ENCODE measurements around the gene PPIP5K2.
"Not testable (repeated sequence)": the region's sequence is repeated elsewhere in the genome, so short reads cannot be mapped to it uniquely, and the experiment has no call there.

Gene PPIP5K2

DNA sequence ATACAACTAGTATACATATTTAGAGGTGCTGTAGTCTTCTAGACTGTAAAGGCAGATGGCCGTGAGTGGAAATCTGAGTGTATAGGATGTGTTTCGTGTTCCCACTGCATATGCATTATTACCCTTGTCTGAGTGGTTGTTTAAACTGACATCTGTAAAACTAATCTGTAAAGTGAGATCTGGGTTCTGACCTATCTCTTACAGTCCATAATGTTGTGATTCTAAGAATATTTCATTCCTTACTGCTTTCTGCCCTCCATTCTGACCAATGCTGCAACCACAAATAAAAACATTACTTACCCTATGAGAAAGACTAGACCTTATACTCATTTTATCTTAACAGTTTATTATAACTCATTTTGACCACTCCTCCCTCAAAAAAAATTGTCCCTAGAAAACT is 90.9 kb downstream of the PPIP5K2 start:
- no peak for DNase-seq

DNA sequence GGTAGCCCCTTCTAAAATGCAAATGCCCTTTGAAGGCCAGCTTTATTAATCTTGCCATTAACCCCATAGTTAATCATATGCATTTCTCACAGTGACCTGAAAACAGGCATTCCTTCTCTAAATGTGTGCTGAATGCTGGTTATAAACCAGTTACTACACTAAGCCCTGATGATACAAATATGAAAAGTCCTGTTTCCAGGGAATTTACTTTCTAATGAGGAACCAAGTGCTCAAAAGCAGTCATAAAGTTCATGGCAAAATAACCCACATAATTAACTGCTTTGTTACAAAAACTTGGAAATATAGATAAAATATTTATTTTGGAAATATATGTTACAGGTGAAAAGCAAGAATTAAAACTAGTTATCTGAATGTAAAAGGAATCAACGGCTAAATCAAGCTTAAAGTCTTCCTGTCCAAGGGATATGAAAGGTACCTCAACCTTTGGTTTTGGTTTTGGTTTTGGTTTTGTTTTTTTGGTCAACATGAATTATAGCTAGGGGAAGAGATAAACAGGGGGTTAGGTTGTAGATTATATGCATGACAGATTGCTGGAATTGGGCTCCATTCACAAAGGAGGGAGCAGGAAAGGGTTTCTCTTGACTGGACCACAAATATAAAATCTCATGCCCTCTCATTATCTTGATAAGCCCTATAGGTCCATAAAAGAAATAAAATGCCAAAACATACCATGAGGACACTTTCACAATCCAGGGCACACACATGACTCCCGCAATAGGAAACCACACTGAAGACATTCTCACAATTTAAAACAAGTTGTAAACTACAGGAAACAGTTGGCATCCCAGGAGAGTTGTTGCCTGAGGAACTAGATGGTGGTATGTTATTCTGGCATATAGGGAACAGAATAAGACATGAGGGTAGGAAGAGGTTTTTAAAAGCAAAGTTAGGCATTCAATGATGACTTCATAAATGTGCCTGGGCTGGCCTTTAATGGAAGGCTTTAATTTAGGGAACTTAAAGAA is 91.8 kb downstream of the PPIP5K2 start:
- no peak for DNase-seq

DNA sequence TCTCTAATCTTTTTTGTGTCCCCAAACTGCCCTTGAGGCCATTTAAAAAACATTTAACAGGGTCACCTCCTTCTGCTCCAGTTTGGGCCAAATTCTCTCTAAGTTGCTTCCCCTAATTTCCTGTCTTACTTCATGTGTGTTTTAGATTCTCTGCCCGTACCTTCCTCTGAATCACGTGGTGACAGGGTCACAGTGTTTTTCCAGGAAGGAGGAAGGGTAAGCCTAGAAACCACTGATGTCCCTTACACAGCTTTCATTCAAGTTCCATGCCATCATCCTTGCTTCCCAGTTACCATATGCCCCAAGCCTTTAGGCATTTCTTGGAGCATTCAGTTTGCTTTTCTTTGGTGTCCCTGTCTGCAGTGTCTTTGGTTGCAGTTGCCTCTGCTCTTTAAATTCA is 96.0 kb downstream of the PPIP5K2 start:
- DNase-seq, result peak; percentile 7

DNA sequence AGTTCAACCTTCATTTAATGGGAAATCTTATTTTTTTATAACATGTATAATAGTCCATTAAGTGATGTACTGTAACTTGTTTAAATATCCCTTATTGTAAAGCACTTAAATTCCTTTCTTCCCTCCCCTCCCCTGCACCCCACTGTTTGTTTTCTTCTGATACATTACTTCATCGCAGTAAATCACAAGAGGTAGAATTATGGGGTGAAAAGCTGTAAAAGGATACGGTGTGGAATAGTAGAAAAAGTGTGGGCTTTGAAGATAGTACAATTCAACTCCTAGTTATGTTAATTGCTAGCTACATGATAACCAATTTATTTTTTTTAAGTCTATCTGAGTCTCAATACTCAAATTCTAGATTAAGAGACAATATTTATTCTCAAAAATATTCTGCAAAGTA is 96.6 kb downstream of the PPIP5K2 start:
- no peak for DNase-seq

DNA sequence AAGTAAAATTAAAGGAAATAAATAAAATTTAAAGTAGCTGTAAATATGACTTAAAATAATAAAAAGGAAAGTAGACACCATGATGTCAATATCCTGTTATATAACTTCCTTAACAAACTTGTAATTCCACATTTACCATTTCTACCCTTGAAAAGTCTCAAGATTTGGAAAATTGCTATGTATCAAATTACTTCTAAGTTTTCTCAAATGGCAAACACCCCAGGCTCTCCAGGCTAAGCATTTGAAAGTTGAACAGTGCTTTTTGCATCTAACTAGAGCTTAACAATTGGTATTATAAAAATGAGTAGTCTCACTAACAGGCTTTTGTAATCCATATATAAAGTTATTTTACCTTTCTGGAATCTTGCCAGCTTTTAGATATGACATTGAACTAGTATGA is 97.0 kb downstream of the PPIP5K2 start:
- DNase-seq, result no peak

DNA sequence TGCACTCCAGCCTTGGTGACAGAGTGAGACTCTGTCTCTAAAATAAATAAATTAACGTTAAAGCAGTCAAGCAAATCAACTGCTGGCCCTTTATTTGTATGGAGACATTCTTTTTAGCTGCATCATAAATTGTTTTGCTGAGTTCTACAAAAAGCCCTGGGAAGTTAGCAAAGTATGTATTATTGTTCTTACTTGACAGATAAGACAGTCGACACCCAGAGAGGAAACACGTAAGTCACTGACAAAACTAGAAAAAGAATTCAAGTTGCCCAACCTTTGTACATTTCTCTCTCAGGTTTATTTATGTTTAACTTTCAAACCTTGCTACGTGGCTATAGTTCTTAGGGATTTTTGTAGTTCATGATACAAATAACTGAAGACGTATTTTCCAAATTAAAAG is 98.1 kb downstream of the PPIP5K2 start:
- peak; percentile 52 for DNase-seq

DNA sequence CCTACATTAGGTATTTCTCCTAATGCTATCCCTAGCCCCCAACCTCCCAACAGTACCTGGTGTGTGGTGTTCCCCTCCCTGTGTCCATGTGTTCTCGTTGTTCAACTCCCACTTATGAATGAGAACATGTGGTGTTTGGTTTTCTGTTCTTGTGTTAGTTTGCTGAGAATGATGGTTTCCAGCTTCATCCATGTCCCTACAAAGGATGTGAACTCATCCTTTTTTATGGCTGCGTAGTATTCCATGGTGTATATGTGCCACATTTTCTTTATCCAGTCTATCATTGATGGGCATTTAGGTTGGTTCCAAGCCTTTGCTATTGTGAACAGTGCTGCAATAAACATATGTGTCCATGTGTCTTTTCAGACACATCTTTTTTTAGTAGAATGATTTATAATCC is 99.0 kb downstream of the PPIP5K2 start:
- DNase-seq, result not testable (repeated sequence)

DNA sequence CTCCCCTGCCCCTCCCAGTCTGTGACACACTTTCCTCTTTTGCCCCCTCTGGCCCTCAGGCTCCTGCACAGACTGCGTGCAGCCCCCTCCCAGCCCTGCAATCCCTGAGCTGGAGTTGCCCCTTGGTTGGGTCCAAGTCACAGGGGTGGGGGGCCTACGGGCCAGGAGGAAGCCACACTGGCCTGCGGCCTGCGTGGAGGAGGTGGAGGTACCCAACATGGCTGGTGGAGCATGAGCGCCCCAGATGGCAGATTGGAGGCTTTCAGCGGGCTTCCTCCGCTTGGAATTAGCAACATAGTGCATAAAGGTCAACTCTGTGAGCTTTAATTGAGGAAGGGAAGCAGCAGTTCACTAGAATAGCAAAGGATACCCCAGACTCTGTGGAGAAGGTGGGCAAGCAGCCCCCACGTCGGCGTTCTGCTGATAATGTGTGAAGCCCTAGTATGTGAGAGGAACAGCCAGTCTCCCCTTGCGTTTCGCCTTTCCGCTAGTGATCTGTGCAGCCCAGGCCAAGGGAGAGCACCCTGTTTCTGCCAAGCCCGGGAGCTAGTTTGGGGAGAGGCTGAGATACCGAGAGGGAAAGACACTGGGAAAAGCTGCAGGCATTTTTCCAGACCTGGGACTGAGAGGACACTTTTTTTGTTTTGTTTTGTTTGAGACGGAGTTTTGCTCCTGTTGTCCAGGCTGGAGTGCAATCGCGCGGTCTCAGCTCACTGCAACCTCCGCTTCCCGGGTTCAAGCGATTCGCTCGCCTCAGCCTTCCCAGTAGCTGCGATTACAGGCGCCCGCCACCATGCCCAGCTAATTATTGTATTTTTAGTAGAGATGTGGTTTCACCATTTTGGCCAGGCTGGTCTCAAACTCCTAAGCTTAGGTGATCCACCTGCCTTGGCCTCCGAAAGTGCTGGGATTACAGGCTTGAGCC is 103.2 kb downstream of the PPIP5K2 start:
- DNase-seq, result no peak

DNA sequence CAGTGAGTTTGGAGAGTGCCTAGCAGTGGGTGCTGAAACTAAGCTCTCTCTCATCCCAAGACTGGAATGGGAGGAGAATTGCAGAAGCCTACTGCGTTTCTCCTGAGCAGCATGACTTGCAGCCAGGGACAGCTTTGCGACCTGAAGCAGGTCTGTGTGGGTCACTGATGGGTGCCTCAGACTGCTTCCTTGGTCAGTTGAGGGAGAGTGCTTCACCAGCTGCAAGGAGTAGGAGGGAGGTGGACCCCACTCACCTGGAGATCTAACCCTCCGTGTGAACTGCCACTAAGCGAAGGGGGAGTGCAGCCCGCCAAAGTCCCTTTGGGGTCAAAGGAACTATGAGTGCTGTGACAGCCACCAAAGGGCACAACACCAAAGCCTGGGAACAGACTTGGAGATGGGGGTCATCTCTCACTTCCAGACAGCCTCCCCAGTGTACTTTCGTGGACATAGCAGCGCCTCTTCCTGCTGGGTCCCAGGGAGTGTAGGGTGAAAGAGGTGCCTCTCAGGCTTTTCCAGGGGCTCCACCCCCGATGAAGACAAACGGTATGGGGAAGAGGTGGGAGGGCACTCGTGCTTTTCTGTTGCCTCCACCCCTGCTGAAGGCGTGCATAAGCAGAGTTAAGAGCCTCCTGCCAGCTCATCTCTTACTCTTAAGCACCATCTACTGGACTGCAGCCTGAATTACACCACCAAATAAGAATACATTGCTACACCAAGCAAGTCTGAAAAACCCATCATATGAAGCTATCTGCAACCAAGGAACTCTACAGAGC is 104.2 kb downstream of the PPIP5K2 start:
- peak; percentile 84 for DNase-seq

DNA sequence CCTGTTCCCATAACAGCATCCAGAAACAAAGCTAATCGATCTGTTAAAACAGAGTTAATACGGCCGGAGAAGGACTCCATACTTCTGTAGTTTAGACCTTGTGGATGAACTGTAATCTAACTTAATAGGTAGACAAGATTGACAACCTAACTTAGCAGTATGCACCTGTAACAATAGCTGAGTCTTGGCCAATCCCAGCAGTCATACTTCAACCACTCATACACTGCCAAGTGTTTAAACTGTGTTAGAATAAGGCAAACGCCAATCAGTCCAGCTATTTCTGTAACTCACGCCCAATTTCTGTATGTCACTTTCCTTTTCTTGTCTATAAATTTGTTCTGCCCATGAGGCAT is 104.8 kb downstream of the PPIP5K2 start:
- no peak for DNase-seq

DNA sequence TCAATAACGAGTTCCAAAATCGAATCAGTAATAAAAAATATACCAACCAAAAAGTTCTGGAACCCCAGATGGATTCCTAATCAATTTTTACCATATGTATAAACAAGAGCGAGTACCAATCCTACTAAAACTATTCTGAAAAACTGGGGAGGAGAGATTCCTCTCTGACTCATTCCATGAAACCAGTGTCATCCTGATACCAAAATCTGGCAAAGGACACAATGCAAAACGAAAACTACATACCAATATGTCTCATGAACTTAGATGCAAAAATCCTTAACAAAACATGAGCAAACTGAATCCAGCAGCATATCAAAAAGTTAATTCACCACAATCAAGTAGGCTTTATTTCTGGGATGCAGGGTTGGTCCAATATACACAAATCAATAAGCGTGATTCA is 108.0 kb downstream of the PPIP5K2 start:
- DNase-seq, result no peak

DNA sequence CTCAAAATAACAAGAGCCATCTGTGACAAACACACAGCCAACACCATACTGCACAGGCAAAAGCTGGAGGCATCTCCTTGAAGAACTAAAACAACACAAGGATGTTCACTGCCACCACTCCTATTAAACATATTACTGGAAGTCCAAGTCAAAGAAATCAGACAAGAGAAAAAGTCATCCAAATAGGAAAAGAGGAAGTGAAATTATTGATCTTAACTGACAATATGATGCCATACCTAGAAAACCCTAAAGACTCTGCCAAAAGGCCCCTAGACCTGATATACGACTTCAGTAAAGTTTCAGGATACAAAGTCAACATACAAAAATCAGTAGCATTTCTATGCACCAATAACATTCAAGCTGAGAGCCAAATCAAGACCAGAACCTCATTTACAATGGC is 108.5 kb downstream of the PPIP5K2 start:
- DNase-seq, result no peak

DNA sequence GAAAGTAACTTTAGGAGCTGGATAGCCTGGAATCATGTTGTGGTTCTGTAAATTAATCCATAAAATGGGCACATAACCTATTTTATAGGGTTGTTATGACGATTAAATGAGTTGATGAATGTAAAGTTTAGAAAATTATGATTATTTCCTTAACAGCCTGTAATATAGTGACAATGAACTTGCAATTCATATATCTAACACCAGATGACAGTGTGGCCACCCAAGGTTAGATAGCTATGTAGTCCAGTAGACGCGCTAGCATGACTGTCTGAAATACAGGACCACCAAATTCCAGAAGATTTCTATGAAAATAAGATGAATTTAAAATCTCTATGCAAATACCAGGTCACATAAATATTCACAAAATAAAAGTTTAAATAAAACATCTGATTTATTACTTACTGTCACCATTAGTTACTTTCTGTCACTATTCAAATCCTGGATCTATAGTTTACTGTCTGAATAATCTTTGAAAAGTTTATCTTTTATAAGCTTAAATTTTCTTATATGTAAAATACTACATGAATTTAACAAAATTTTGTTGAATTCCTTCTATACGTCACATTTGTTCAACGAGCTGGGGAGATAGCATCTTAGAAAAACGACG is 112.4 kb downstream of the PPIP5K2 start:
- peak; percentile 42 for DNase-seq

DNA sequence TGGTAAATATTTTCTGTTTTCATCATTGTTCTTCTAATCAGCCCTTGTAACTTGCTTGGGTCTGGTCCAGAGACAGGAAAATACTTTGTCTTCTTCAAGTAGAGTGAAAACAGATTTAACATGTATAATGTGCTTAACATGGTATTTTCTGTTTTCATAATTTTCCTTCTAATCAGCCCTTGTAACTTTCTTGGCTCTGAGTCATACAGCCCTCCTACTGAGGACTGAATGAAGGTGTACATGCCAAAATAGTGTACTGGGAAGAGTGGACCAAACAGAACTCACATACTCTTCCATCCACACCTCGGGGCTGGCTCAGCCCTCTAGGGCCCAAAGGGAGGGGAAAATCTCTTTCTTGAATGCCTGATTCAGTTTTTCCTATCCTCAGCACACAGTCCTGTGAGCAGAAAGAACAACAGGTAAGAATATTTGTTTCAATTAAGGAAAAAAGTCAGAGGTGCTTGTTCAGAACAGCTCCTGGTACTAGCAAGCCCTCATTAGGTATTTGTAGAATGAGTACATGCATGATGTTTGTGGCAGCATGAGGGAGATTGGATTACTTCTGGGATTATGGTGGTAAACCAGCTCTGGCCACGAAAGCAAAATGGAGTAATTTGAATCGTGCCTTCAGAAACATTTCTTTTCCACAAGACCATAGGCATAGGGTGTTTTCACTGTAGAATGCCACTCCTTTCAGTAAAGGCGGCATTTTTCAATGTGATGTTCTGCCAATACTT is 114.3 kb downstream of the PPIP5K2 start:
- DNase-seq, result no peak

DNA sequence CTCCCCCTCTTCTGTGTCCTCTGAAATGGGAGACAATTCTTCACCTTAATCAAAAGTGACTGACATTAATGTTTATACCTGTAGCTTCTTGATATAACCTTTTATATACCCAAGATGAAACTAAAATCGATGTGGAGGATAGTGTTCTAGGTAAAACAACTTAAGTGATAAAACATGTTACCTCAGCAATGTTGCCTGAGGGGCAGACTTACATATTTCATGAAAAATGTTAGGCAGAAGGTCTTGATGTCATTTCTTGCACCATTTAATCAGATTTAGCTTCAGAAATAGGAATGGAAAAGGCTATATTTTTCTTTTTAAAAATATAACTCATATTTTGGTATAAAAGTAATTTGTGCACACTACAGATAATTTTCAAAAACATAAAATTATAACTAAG is 115.8 kb downstream of the PPIP5K2 start:
- no peak for DNase-seq

DNA sequence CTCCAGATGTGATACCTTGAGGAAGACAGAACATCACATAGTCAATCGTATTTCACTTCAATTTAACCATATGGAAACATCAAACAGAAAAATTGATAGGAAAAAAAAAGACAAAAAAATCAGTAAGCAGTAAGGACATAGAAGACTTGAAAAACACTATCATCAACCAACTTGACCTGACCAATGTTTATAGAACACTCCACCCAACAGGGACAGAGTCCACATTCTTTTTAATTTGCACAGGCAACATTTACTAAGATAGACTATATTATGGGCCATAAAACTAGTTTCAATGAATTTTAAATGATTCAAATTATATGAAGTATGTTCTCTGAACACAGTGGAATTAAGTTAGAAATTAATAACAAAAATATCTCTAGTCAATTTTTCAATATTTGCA is 117.7 kb downstream of the PPIP5K2 start:
- no peak for DNase-seq

DNA sequence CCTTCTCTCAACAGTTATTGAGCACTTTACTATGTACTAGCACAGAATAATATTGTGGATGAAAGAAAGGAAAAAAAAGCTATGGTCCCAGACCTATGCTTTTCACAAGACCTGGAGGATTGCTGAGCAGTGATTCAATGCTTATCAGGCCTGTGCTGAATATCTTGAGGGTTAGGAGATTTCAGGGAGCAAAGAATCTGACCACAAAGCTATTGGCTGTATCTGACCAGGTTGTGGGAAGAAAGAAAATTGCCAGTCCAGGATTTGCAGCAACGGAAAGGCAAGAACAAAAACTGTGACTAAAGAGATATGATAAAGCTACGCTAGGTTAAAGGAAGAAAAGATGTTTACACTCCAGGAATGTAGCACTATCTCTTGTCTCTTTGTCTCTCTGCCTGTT is 123.6 kb downstream of the PPIP5K2 start:
- no peak for DNase-seq

DNA sequence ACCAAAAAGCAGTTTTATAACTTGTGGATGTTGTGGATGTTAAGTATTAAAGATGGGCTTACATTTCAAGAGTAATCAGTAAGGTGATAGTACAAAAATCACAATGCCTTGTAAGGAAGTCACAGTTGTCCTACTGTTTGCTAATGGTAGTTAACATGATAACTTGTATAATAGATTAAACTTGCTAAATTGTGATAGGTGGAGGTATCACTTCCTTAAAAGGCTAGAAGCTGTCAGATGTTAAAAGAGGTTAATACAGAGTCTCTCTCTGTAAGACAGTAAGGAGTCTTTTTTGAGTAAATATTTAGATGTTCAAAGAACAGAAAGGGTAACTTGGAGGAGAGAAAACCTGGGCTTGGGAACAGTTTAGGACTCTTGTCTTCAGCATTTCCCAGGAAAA is 124.3 kb downstream of the PPIP5K2 start:
- DNase-seq, result no peak

DNA sequence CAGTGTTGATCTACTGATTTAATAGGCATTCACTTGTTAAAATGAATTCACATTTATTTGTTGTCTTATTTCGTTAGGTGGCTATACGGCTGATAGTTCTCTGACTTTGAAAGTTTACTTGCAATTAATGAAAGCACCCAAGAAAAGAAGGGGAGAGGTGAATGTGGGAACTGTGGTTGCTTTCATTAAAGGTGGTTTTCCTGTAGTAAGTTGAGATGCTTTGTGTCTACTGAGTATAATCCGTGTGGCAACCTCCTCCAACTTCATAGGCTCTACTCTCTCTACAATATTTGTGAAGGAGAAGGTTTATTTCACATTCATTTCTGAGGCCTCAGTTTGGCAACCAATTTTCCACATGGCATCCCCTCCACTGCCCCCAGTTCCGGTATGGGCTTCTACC is 125.7 kb downstream of the PPIP5K2 start:
- no peak for DNase-seq

DNA sequence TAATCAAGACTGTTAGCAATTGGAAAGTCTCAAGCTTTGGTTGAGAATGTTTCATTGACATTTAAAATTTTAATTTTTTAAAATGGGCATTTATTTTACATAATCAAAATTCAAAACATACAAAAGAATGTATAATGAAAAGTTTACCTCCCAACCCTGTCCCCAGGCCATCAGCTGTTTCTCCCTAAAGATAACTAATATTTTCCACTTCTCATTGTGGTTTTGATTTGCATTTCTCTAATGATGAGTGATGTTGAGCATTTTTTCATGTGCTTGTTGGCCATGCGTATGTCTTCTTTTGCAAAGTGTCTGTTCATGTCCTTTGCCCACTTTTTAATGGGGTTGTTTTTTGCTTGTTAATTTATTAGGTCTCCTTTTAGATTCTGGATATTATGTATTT is 127.0 kb downstream of the PPIP5K2 start:
- DNase-seq, result no peak

DNA sequence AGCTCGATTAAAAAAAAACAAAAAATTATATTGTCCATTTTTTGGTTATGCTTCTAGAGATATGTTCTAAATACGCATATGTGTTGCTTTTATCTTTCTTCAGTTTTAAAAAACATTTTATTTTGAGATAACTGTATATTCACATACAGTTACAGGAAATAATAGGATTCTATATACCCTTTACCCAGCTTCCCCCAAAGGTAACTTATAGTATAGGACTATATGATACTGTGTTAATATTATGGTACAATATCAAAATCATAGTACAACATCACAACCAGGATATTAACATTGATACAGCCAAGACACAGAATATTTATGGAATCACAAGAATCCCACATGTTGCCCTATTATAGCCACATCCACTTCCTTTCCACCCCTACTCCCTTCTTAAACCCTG is 129.0 kb downstream of the PPIP5K2 start:
- no peak for DNase-seq

DNA sequence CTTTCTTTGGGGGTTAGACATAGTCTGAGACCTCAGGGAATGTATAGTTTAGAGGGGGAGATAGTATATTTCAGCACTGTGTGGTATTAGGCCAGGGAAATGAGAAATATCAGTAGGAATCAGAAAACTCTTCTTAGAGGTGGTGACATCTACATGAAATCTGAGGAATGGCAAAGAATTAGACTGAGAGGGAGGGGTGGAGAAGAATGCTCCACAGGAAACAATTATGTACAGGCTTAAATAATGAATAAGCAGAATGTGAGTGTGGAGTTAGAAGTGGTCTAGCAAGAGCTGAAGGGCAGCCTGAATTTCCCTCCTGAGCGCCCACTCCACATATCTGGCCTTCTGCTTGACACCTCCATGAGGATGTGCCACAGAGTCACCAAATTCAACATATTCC is 134.8 kb downstream of the PPIP5K2 start:
- no peak for DNase-seq
